ENCODE results near the gene MX2. TPM values are rescaled to one million over a fixed set of nuclear protein-coding genes. Genes with fewer than 3 reads are reported as not detected.
A peak's percentile ranks its signal among the peaks of the same experiment; 100 is the strongest.

The MX2 gene
- total and polyA plus RNA-seq, 10 of the 15 experiments (the other 5 are each of a cell fraction or from before 2014, with no cell fraction given): 10.5 to 167 (median 46.1) TPM

GRCh38 chr21:41419921-41420862, 58.4 kb downstream of the MX2 start (continued):
- 0 out of 2 replicates have a peak, but pooled peaks have one; percentile 50 for TF ChIP-seq ZNF687 (IDR thresholded peaks at IDR 0.05)
- TF ChIP-seq BCLAF1 (IDR thresholded peaks at IDR 0.05): no peak
- TF ChIP-seq ZBTB4 (CRISPR knock-in tag; IDR thresholded peaks at IDR 0.05): no peak
- 0 out of 2 replicates have a peak, but pooled peaks have one; percentile 15 for TF ChIP-seq NR2F1 (conservative IDR thresholded peaks at IDR 0.05)
- TF ChIP-seq SPI1 (IDR thresholded peaks at IDR 0.05; ENCODE audit: borderline replicate concordance, insufficient read depth, low read depth, low read length): peak; percentile 73; the same call in 1 of the 2 replicates
- peak; percentile 14 for TF ChIP-seq MEF2B (IDR thresholded peaks at IDR 0.05; ENCODE audit: partially characterized antibody, poor library complexity, severe bottlenecking)
- peak; percentile 49; the same call in 1 of the 2 replicates for TF ChIP-seq POLR2A (IDR thresholded peaks at IDR 0.05; ENCODE audit: low read depth, low read length)
- TF ChIP-seq BHLHE40 (IDR thresholded peaks at IDR 0.05; ENCODE audit: borderline replicate concordance in 1 of 2, low read depth in 2 of 2, low read length in 1 of 2): peak; percentile 65 to 77
- 0 out of 2 replicates have a peak, but pooled peaks have one; percentile 28 for TF ChIP-seq STAT1 (conservative IDR thresholded peaks at IDR 0.05)
- peak; percentile 72 for TF ChIP-seq IKZF1 (conservative IDR thresholded peaks at IDR 0.05)
- 0 out of 2 replicates have a peak, but pooled peaks have one; percentile 8 for TF ChIP-seq GATAD2B (conservative IDR thresholded peaks at IDR 0.05; ENCODE audit: low read depth)
- peak; percentile 98 for TF ChIP-seq ZSCAN29 (IDR thresholded peaks at IDR 0.05)

Data from GM12878 (cell line).